BE2C (cell line): ENCODE data around the gene IL1RL2.

Experiments used
- DNase-seq: peaks from one replicate; pipeline ENCODE4 v3.0.0-alpha.2; 2020
- H3K27me3 ChIP-seq: fragments of 250-450 bp; sonication (Bioruptor Pico); 2 replicates; pipeline ENCODE4 v1.5.1; 2020; ENCODE audit warnings: mild to moderate bottlenecking
- H3K36me3 ChIP-seq: fragments of 250-450 bp; sonication (Bioruptor Pico); 2 replicates; pipeline ENCODE4 v1.5.1; 2020; ENCODE audit warnings: mild to moderate bottlenecking
- H3K4me1 ChIP-seq: fragments of 250-450 bp; sonication (Bioruptor Pico); 2 replicates; pipeline ENCODE4 v1.5.1; 2020
- H3K4me3 ChIP-seq: 2 replicates; pipeline ENCODE4 v1.5.1; 2011; ENCODE audit warnings: low read depth, low read length
- H3K9me3 ChIP-seq: fragments of 250-450 bp; sonication (Bioruptor Pico); 2 replicates; pipeline ENCODE4 v1.5.1; 2020
- CTCF ChIP-seq: IDR thresholded peaks from 2 replicates; pipeline ENCODE4 v1.5.1; 2012; ENCODE audit warnings: mild to moderate bottlenecking, low read depth, low read length

IL1RL2 gene

GRCh38 chr2:102179788-102180686 lies 6.8 kb upstream of the IL1RL2 start:
- Histone ChIP-seq H3K4me1 (no peaks in the 10 kb centered on the region), H3K9me3 (no peaks in the 10 kb centered on the region), H3K36me3 (no peaks in the 10 kb centered on the region), H3K27me3 (no peaks in the 10 kb centered on the region), H3K4me3 (no peak overlapping the region)
- no peak for DNase-seq
- no peak for TF ChIP-seq CTCF

GRCh38 chr2:102180687-102180999 lies 6.2 kb upstream of the IL1RL2 start:
- TF ChIP-seq CTCF, result no peak
- Histone ChIP-seq H3K36me3 (no peaks in the 10 kb centered on the region), H3K27me3 (no peaks in the 10 kb centered on the region), H3K4me1 (no peaks in the 10 kb centered on the region), H3K4me3 (no peak overlapping the region), H3K9me3 (no peaks in the 10 kb centered on the region)
- DNase-seq, result no peak

GRCh38 chr2:102181376-102181775 lies 5.4 kb upstream of the IL1RL2 start:
- Histone ChIP-seq H3K9me3 (no peaks in the 10 kb centered on the region), H3K4me3 (no peak overlapping the region), H3K36me3 (no peaks in the 10 kb centered on the region), H3K27me3 (no peaks in the 10 kb centered on the region), H3K4me1 (no peaks in the 10 kb centered on the region)
- DNase-seq, result no peak
- no peak for TF ChIP-seq CTCF

- H3K36me3 ChIP-seq, result no peaks in the 10 kb centered on the region
- no peaks in the 10 kb centered on the region for H3K9me3 ChIP-seq
- no peak for DNase-seq
- H3K4me3 ChIP-seq, result no peak overlapping the region
- TF ChIP-seq CTCF, result no peak
- H3K27me3 ChIP-seq, result no peaks in the 10 kb centered on the region
- no peaks in the 10 kb centered on the region for H3K4me1 ChIP-seq
These were observed 4.7 kb upstream of the IL1RL2 start for GRCh38 chr2:102181919-102182635.

- H3K27me3 ChIP-seq, result no peaks in the 10 kb centered on the region
- TF ChIP-seq CTCF, result no peak
These were observed 2.8 kb upstream of the IL1RL2 start for GRCh38 chr2:102184018-102184417.

GRCh38 chr2:102184568-102184967 lies 2.3 kb upstream of the IL1RL2 start:
- no peak for TF ChIP-seq CTCF
- DNase-seq, result no peak
- Histone ChIP-seq H3K36me3 (no peaks in the 10 kb centered on the region), H3K4me1 (no peaks in the 10 kb centered on the region), H3K27me3 (no peaks in the 10 kb centered on the region), H3K9me3 (no peaks in the 10 kb centered on the region), H3K4me3 (no peak overlapping the region)

More at GRCh38 chr2:102184018-102184417, 2.8 kb upstream of the IL1RL2 start:
- DNase-seq, result no peak
- Histone ChIP-seq H3K4me1 (no peaks in the 10 kb centered on the region), H3K9me3 (no peaks in the 10 kb centered on the region), H3K4me3 (no peak overlapping the region), H3K36me3 (no peaks in the 10 kb centered on the region)
